ENCODE data around the gene KRT8.

The KRT8 gene

GRCh38 chr12:52903285-52903854 lies 1.5 kb downstream of the KRT8 start:
- H3K27ac ChIP-seq = peak overlapping the region; percentile 43 to 82
- H3K4me3 ChIP-seq = peak overlapping the region; percentile 69
- peak; percentile 82 for DNase-seq (ENCODE audit: low spot score)
- TF ChIP-seq CTCF (IDR thresholded peaks at IDR 0.05) = no peak

GRCh38 chr12:52901715-52902541 lies 2.9 kb downstream of the KRT8 start:
- no peak overlapping the region for H3K27ac ChIP-seq
- no peak for DNase-seq (ENCODE audit: low spot score)
- no peak for TF ChIP-seq CTCF (IDR thresholded peaks at IDR 0.05)
- H3K4me3 ChIP-seq = no peak overlapping the region

- no peak for TF ChIP-seq CTCF (IDR thresholded peaks at IDR 0.05)
- Histone ChIP-seq H3K27ac (no peak overlapping the region), H3K4me3 (no peak overlapping the region)
- no peak for DNase-seq (ENCODE audit: low spot score)
Observed at GRCh38 chr12:52900896-52901714, 3.8 kb downstream of the KRT8 start.

- no peak for TF ChIP-seq CTCF (IDR thresholded peaks at IDR 0.05)
- Histone ChIP-seq H3K27ac (no peak overlapping the region), H3K4me3 (no peak overlapping the region)
- no peak for DNase-seq (ENCODE audit: low spot score)
Observed at GRCh38 chr12:52900166-52900895, 4.5 kb downstream of the KRT8 start.

GRCh38 chr12:52899338-52900035 lies 5.4 kb downstream of the KRT8 start:
- TF ChIP-seq CTCF (IDR thresholded peaks at IDR 0.05) = no peak
- no peak overlapping the region for H3K27ac ChIP-seq
- H3K4me3 ChIP-seq = no peak overlapping the region
- DNase-seq (ENCODE audit: low spot score) = no peak

Measured in coronary artery (tissue), 2 donors.